ENCODE measurements around the gene PRDM12. TPM values are rescaled to one million over a fixed set of nuclear protein-coding genes. Genes with fewer than 3 reads are reported as not detected.
"Not testable (repeated sequence)": the region's sequence is repeated elsewhere in the genome, so short reads cannot be mapped to it uniquely, and the experiment has no call there.

Gene PRDM12
- total RNA-seq, 1 experiment from 2014 or later: not detected

DNA sequence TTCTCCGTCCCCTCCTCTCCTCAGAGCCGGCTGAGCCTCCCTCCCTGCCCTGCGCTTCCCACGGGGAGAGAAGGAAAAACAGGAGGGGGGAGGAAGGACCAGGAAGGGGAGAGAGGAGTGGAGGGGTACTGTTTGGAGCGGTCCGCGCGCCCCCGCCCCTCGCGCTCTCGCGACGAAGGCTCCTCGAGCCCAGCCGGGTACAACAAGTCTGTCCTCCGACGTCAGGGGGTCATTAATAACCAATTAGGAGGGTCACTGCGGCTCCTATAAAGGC lies 480 bp upstream of the PRDM12 start:
- no peak for DNase-seq (ENCODE audit: low read depth)

DNA sequence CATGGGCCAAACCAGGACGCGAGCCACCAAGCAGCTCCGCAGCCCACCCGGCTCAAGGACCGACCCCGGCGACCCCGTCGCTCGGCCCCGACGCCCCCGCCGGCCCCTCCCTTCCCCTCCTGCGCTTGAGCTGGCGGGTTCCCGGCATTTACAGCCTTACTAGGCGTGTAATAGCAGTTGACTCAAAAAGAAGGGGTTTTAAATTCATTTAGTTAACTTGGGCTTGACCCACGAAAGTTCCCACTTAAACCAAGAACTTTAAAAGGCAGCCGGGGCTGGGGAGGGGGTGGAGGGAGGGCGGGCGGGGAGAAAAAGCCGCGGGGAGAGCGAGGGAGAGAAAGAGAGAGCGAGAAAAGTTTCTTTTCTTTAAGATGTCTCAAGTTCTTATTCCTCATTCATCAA lies 636 bp downstream of the PRDM12 start:
- no peak for DNase-seq (ENCODE audit: low read depth)

DNA sequence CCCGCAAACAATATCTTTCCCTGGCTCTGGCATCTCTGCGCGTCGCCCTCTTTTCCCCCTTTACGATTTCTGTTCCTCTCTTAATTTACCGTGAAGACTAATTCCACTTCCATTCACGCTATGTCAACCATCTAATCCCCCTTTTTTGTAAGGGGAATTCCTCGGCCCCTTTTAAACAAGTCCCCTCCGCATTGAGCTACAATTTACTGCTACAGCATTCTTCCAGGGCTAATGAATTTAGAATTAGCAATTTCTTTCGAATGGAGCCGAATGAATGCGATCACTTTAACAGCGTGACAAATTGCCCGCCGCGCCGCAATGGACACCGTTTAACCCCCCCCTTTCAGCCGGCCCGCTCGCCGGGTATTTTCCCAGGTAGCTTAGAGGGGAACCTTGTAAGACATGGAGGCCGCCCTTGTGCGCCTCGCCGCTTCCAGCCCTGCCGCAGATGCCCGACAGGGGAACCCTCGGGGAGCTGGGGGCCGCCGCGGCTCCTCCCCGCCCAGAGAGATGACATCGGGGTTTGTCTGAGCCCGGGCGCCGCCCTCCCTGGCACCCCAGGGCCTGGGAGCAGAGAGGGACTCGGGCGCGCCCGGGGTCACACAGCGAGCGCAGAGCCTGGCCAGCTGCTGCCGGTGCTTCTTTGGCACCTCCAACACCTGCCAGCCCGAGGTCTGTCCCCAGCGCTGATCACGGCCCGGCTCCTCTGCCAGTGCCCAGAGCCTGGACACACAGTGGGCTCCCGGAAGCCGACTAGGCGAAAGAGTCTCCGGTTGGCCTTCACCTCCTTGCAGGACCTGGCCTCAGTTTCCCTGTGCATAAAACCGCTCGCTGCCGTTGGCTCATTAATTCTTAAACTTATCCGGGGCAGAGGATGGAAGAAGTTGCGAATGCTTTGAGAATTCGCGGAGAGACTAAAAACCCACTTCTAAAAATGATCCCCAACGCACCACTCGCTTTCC lies 1.3 kb downstream of the PRDM12 start:
- no peak for DNase-seq (ENCODE audit: low read depth)

DNA sequence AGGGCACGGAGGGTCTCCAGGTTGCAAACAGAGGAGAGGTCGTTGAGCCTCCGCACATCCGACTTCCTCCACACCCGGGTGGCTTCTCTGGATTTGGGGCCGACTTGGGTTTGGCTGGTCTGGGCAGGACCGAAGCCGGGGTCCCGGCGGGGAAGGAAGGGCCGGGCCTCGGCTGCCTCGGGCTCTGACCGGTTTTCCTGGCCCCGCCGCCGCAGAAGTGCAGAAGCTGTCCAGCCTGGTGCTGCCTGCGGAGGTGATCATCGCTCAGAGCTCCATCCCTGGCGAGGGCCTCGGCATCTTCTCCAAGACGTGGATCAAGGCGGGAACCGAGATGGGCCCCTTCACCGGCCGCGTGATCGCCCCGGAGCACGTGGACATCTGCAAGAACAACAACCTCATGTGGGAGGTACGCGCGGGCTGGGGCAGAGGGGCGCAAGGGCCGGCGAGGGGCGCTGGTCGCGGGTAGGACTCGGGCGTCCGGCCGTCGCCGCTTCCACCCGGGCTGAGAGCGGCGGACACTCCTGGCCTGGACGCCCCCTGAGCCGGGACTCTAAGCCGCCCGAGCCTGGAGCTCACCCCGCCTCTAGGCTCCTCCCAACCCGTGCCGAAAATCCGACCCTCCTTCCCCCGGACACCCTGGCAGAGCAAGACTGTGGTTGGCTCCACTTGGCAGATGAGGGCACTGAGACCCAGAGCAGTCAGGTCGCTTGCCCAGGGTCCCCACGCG lies 2.2 kb downstream of the PRDM12 start:
- DNase-seq (ENCODE audit: low read depth): no peak

DNA sequence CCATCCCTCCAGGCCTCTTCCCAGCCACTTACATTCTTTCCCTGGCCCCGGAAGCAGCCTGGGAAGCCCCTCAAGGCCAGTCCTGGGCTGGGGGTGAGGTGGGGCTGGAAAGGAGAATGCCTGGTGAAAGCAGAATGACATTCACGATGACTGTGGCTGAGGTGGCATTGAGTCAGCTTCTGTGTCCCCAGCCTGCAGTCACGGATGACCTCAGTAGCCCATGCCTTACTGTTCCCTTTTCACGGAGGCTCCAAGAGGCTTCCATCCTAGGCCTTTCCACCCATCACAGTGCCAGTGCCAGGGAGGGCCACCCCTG lies 2.7 kb downstream of the PRDM12 start:
- peak; percentile 31 for DNase-seq (ENCODE audit: low read depth)

DNA sequence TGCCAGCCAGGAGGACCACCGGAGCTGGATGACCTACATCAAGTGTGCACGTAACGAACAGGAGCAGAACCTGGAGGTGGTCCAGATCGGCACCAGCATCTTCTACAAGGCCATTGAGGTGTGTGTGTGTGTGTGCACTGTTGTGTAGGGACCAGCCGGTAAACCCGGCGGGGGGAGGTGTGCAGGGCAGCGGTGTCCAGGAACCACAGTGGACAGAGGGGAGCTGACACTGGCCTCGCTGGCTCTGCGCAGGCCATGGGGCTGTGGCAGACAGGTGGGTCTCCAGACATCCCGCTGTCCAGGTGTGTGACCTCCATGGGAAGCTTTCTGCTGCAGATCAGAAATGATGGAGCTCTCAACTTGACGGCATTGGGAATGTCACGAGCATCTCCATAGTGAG lies 3.8 kb downstream of the PRDM12 start:
- no peak for DNase-seq (ENCODE audit: low read depth)

DNA sequence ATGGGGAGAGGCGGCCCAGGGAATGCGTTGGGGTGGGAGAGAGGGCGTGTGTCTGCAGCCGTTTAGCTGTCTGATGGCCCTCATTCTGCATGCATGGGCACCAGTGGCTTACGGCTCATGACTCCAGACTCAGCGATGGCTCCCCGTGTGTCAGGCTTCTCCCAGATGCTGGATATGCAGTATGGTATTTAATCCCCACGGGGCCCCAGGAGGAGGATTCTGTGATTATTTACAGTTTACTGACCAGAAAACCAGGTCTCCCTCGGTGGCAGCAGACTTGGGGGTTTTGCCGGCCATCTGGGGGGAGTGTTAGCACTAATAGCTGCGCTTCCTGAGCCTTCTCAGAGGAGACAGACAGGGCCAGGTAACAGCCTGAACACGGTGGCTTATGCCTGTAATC lies 4.3 kb downstream of the PRDM12 start:
- DNase-seq (ENCODE audit: low read depth): no peak

DNA sequence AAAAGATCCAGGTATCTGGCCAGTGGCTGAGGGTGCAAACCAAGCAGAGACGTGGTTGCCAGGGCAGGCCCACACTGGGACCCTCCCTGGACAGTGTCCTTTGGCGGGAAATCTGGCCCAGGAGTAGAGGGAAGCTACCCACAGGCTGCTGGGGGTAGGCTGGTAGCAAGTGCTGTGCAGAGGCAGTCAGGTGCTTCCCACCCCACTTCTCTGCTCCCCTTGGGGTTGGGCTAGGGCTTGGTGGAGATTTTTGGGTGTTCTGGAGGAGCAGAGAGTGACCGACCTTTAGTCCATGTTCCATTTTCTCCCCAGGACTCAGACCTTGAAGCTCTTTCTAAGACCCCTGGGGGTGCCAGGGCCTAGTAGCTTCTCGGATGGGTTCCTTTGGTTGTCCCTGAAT lies 5.6 kb downstream of the PRDM12 start:
- no peak for DNase-seq (ENCODE audit: low read depth)

DNA sequence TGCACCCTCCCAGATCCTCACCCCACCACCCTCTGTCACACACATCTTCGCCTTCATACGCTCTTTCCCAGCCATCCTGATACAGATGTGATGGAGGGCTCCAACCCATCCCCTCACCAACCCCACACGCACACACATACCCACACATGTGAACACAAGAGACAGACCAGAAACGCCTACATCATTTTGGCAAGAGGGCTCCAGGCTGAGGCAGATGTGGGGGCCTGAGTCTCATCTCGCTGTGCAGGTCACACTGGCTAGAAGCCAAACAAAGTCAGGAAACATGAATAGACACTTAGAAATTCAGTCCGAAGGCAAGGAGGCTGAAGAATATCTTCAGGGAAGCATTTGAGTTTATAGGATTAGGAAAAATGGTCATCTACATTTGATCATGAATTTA lies 6.2 kb downstream of the PRDM12 start:
- DNase-seq (ENCODE audit: low read depth): no peak

DNA sequence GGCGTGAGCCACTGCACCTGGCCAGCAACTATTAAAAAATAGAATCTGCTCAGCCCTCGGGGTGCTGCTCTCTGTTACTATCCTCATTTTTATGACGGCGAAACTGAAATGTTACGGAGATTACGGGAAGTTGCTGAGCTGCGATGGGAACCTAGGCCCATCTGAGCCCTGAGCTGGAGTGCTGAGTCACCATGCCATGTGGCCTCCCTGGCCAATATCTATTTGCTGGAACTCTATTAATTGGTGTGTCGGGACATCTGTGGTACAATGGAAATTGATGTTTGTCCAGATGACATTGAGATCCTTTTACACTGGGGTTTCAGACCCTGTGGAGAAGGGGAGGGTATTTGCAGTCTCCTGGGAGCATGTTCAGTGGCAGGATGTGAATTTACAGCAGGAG lies 8.1 kb downstream of the PRDM12 start:
- DNase-seq (ENCODE audit: low read depth): no peak

DNA sequence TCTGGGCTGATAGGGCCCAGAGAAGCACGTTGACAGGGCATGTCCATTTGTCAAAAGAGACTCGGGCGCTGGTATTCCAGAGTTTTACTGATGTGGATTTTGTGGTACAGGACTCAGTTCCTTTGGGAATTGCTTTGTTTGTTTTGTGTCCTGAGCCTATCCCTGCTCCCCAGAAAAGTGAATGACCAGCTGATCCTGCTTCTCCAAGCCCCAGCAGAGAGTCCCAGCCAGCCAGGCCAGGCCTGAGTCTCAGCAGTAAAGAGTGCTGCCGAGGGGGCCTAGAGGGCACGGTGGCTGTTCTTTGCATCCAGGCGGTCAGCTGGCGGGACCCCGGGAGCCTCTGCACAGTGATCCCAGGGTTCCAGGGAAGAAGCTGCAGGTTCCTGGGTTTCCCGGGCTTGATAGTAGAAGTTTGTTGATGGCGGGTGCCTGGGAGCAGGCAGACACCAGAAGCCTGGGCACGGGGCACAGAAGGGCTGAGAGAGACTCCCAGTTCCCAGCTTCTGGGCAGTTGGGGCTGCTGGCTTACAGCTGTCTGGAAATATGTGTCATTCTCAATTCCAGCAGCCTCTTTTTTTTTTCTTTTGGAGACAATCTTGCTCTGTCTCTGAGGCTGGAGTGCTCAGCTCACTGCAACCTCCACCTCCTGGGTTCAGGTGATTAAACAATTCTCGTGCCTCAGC lies 8.7 kb downstream of the PRDM12 start:
- no peak for DNase-seq (ENCODE audit: low read depth)

DNA sequence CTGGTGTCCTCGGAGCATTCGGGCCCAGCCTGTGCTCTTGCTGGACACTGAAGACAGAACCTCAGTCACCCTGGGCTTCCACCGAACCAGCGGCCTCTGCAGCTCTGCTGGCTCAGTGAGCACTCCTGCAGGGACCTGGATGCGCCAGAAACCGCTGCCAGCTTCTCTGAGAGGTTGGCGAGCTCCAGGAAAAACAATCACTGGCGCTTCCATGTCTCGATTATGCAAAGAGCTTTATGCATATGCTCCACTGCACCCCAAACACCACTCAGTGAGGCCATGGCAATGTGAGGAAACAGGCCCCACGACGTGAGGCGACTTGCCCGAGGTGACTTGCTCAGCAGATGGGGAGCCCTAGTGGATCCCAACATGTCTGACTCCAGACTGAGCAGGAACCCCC lies 11.0 kb downstream of the PRDM12 start:
- DNase-seq (ENCODE audit: low read depth): no peak

DNA sequence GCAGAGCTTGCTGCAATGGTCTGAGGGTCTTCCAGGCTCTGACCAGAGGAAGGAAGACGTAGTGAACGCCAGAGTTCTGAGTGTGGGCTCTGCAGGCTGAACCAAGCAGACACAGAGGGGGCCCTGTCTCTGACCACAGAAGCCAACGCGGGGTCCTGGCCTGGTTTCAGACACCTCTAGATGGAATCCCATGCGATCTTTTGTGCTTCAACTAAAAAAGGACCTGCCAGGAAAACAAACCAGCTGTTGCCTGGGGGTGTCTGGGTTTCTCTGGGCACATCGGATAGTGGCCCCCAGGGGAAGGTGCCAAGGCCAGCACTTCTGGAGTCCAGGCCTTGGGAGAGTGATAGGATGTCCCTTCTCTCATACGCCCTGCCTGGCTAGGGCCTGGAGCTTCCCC lies 12.9 kb downstream of the PRDM12 start:
- no peak for DNase-seq (ENCODE audit: low read depth)

DNA sequence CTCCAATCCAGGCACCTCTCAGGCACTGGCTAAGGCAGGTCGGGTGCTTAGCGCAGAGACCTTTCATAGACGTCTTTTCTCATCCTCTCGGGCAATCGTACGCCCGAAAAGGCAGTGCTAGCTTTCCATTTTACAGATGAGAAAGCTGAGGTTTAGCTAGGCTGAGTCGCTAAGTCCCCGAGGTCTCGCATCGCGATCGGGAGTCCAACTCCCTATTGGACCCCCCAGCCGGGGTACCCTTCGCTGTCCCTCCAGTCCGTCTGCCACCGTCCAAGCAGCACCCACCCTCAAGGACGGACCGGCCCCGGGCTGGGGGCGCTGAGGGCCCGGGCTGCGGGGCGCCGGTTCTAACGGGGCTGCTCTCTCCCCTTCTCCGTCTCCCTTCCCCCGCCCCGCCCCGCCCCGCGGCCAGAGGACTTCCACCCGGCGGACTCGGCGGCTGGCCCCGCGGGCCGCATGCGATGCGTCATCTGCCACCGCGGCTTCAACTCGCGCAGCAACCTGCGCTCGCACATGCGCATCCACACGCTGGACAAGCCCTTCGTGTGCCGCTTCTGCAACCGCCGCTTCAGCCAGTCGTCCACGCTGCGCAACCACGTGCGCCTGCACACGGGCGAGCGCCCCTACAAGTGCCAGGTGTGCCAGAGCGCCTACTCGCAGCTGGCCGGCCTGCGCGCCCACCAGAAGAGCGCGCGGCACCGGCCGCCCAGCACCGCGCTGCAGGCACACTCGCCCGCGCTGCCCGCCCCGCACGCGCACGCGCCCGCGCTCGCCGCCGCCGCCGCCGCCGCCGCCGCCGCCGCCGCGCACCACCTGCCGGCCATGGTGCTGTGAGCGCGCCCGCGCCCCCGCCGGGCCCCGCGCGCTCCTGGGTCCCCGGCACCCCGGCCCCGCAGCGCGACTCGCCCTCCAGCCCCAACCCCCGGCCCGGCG lies 16.7 kb downstream of the PRDM12 start:
- DNase-seq (ENCODE audit: low read depth): peak; percentile 90

DNA sequence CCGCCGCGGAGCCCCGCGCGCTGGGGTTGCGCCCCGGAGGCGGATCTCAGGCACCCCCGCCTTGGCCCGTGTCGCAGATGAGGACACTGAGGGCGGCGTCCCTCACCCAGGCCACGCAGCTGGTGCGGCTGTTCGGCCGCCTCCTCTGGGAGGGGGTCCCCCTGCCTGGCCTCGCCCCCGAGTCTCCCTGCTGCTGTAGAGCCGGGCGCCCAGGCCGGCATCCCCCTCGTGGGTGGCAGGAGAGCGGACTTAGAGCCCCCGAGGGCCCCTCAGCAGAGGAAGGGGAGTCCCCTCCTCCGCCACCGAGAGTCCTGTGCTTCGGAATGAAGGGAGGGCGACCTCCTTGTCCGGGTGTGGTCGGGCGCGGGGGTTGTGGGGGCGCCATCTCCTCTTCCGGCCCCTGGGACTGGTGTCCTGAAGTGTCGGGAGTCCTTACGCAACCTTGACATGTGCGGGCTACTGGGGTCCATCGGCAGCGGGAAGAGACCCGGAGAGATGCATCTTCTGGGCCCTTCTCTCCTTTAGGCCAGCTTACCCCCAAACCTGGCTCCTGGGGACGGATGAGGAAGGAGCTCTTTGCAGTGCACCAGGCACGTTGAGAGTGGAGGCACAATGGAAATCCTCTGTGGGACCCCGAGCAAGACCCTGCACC lies 17.5 kb downstream of the PRDM12 start:
- peak; percentile 29 for DNase-seq (ENCODE audit: low read depth)

DNA sequence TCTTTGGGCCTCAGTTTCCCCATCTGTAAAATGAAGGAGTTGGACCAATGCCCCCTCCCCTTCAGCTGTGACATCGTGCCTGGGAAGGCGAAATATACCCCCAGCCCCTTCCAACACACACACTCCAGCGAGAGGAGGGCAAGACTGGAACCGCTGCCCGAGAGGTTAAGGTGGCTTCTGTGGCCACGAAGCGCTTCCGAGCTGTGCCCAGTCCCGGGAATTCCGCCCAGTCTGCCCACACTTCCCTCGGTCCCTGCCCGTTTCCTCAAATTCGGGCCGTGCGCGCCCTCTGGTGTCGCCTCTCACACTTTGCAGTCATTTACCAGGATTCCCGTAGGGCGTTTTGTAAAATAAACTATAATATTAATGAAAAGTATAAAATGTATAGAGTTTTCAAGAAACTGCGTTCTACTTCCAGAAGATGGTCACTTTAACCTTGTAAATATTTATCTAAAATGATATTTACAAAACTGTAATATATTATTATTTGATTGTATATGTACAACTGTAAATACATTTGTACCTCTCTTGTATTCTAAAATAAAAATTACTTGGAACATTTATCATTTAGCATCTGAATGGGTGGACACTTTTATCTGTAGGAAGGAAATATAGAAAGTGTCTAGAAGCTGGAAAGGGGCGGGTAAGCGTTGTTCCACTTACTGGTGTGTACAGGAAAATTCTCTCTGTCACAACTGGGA lies 18.2 kb downstream of the PRDM12 start:
- peak; percentile 86 for DNase-seq (ENCODE audit: low read depth)

DNA sequence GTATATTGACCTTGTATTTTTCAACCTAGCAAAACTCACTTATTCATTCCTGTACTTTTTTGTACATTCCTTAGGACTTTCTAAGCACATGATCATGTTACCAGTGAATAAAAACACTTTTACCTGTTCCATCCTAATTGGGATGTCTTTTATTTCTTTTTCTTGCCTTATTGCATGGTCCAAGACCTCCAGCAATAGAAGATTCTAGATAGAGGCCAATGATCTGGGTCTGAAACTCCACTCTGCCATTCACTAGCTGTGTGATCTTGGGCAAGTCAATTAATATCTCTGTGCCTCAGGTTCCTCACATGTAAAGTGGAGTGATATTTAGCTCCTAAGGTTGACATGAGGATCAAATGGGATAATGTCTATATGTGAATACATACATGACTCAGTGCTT lies 20.7 kb downstream of the PRDM12 start:
- DNase-seq (ENCODE audit: low read depth): no peak

DNA sequence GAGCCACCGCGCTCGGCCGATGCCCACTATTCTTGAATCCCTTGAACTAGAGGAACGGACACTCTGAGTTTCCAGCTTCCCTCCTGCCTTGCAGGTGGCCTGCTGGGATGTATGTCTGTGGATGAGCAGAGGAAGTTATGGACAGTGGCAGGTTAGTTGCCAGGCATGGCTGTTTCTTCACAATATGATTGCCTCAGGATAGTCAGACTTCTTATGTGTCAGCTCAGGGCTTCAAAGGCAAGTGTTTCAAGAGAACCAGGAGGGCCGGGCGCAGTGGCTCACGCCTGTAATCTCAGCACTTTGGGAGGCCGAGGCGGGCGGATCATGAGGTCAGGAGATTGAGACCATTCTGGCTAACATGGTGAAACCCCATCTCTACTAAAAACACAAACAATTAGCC lies 21.6 kb downstream of the PRDM12 start:
- DNase-seq (ENCODE audit: low read depth): not testable (repeated sequence)

DNA sequence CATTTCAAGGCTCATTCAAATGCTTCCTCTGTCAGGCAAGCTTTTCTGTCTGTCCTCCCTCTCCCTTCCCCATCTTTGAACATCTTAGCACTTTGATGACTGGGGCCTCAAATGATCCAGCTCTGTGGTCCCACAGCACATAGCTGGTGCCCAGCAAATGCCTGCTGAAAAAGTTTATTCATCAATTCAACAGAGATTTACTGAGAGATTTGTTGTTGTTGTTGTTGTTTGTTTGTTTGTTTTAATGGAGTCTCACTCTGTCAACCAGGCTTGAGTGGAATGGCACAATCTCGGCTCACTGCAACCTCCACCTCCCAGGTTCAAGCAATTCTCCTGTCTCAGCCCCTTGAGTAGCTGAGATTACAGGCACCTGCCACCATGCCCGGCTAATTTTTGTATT lies 23.2 kb downstream of the PRDM12 start:
- no peak for DNase-seq (ENCODE audit: low read depth)

DNA sequence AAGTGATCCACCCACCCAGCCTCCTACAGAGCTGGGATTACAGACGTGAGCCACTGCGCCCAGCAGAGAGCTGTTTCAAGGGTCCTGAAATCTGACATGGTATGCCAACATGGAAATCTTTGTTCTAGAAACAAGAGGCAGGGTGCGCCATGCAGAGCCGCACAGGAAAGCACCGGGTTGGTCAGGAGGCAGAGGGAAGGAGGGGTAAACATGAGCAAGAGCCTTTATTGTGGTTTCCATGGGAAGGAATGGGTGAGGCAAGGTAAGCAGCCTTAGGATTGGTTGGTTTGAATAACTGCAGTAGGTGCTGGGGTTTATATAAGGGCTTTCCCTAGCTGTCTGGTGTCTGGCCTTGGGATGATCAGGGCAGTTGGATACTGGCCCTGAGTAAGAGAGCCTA lies 23.7 kb downstream of the PRDM12 start:
- no peak for DNase-seq (ENCODE audit: low read depth)

DNA sequence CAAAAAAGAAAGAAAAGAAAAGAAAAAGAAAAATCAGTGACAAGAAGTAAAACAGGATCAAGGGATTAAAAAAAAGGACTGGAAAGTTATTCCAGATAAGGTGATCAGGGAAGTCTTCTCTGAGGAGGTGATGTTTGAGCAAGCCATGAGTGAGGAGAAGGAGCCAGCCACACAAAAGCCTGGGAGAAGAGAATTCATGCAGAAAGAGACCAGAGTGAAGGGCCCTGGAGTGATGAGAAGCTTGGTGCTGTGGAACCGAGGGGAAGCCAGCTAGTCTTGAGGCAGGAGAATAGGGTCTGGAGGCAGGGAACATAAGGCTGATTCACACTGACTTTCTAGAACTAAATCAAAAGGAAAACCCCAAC lies 25.2 kb downstream of the PRDM12 start:
- no peak for DNase-seq (ENCODE audit: low read depth)
